MM.1S (cell line): ENCODE data around the gene EIF4E.

Source experiments
- DNase-seq: peaks from one replicate; pipeline ENCODE4 v3.0.0-alpha.2; 2015
- H2AFZ ChIP-seq: fragments of 300-600 bp; sonication (generic); 2 replicates; pipeline ENCODE4 v1.6.0; 2016; ENCODE audit warnings: antibody characterized with exemption, low read length
- H3F3A ChIP-seq: fragments of 300-600 bp; sonication (generic); 2 replicates; pipeline ENCODE4 v1.6.1; 2016; ENCODE audit warnings: mild to moderate bottlenecking, antibody characterized with exemption, low read length, moderate library complexity, mixed read lengths; ENCODE audit not compliant: insufficient read depth
- H3K27ac ChIP-seq: fragments of 300-600 bp; sonication (generic); 2 replicates; pipeline ENCODE4 v1.5.1; 2016; ENCODE audit warnings: mild to moderate bottlenecking, low read length
- H3K27me3 ChIP-seq: fragments of 300-600 bp; sonication (generic); replicated peaks from 2 replicates; pipeline ENCODE4 v1.6.0; 2016; ENCODE audit warnings: low read length; ENCODE audit not compliant: insufficient read depth
- H3K36me3 ChIP-seq: fragments of 300-600 bp; sonication (generic); replicated peaks from 2 replicates; pipeline ENCODE4 v1.6.1; 2016; ENCODE audit warnings: mild to moderate bottlenecking, low read length, mixed read lengths; ENCODE audit not compliant: insufficient read depth
- H3K4me1 ChIP-seq: fragments of 300-600 bp; sonication (generic); 2 replicates; pipeline ENCODE4 v1.6.1; 2016; ENCODE audit warnings: low read length, mixed read lengths
- H3K4me2 ChIP-seq: fragments of 300-600 bp; sonication (generic); 2 replicates; pipeline ENCODE4 v1.6.0; 2016; ENCODE audit warnings: low read depth, low read length
- H3K4me3 ChIP-seq: fragments of 300-600 bp; sonication (generic); 2 replicates; pipeline ENCODE4 v1.5.1; 2016; ENCODE audit warnings: low read length, mixed read lengths
- H3K79me2 ChIP-seq: fragments of 300-600 bp; sonication (generic); 2 replicates; pipeline ENCODE4 v1.6.1; 2016; ENCODE audit warnings: mixed run types, low read length, mixed read lengths
- H3K9ac ChIP-seq: fragments of 300-600 bp; sonication (generic); 2 replicates; pipeline ENCODE4 v1.6.1; 2016; ENCODE audit warnings: low read length, mixed read lengths
- H3K9me2 ChIP-seq: fragments of 300-600 bp; sonication (generic); replicated peaks from 2 replicates; pipeline ENCODE4 v1.6.1; 2016; ENCODE audit warnings: mild to moderate bottlenecking, low read length, mixed read lengths; ENCODE audit not compliant: insufficient read depth
- H3K9me3 ChIP-seq: fragments of 300-600 bp; sonication (generic); replicated peaks from 2 replicates; pipeline ENCODE4 v1.6.1; 2016; ENCODE audit warnings: mild to moderate bottlenecking, low read length, mixed read lengths; ENCODE audit not compliant: insufficient read depth
- H4K20me1 ChIP-seq: fragments of 300-600 bp; sonication (generic); 2 replicates; pipeline ENCODE4 v1.6.1; 2016; ENCODE audit warnings: mild to moderate bottlenecking, low read length, moderate library complexity, mixed read lengths; ENCODE audit not compliant: insufficient read depth
- EZH2 ChIP-seq: fragments of 300-600 bp; sonication (generic); optimal IDR thresholded peaks from 2 replicates; pipeline ENCODE3; 2017; ENCODE audit warnings: low read depth, mild to moderate bottlenecking, antibody characterized with exemption, low read length, mixed read lengths
- EZH2phosphoT487 ChIP-seq: fragments of 300-600 bp; sonication (generic); IDR thresholded peaks from 2 replicates; pipeline ENCODE4 v1.6.1; 2018; ENCODE audit warnings: antibody characterized with exemption, low read length
- TF ChIP-seq, protein P1 (sequence below): fragments of 300-600 bp; sonication (generic); IDR thresholded peaks from 2 replicates; pipeline ENCODE4 v1.5.1; 2016; ENCODE audit warnings: antibody characterized with exemption, low read length, mixed read lengths

EIF4E gene

DNA sequence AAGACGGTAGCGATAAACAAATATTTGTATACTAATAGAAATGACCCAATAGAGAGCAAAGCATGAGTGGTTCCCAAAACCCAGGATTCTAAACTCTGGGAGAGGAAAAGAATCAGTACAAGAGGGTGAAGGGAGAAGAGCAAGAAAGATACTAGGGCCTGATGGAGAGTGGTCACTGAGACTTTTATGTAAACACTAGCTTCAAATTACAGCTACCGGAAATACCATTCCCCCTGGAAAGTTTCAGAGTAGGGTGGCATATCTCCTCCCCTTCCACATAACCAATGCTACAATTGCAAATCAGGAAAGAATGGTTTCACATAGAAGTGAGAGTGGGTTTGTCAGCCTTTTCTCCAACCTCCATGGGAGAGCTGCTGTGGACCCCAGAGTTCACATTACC, 77.1 kb downstream of the EIF4E start:
- no peak overlapping the region for H3K4me3 ChIP-seq
- no peak overlapping the region for H3K9ac ChIP-seq
- H3K9me2 ChIP-seq = no peaks in the 10 kb centered on the region
- no peaks in the 10 kb centered on the region for H3F3A ChIP-seq
- no peaks in the 10 kb centered on the region for H3K9me3 ChIP-seq
- no peaks in the 10 kb centered on the region for H3K36me3 ChIP-seq
- H3K4me2 ChIP-seq = no peak overlapping the region
- H3K27me3 ChIP-seq = no peaks in the 10 kb centered on the region
- H2AFZ ChIP-seq = no peak overlapping the region
- H3K4me1 ChIP-seq = no peaks in the 10 kb centered on the region
- TF ChIP-seq, protein P1, sequence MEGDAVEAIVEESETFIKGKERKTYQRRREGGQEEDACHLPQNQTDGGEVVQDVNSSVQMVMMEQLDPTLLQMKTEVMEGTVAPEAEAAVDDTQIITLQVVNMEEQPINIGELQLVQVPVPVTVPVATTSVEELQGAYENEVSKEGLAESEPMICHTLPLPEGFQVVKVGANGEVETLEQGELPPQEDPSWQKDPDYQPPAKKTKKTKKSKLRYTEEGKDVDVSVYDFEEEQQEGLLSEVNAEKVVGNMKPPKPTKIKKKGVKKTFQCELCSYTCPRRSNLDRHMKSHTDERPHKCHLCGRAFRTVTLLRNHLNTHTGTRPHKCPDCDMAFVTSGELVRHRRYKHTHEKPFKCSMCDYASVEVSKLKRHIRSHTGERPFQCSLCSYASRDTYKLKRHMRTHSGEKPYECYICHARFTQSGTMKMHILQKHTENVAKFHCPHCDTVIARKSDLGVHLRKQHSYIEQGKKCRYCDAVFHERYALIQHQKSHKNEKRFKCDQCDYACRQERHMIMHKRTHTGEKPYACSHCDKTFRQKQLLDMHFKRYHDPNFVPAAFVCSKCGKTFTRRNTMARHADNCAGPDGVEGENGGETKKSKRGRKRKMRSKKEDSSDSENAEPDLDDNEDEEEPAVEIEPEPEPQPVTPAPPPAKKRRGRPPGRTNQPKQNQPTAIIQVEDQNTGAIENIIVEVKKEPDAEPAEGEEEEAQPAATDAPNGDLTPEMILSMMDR = no peak
- TF ChIP-seq EZH2 (no peak), EZH2phosphoT487 (no peak)
- no peak overlapping the region for H3K27ac ChIP-seq
- no peaks in the 10 kb centered on the region for H4K20me1 ChIP-seq
- H3K79me2 ChIP-seq = no peaks in the 10 kb centered on the region
- no peak for DNase-seq

DNA sequence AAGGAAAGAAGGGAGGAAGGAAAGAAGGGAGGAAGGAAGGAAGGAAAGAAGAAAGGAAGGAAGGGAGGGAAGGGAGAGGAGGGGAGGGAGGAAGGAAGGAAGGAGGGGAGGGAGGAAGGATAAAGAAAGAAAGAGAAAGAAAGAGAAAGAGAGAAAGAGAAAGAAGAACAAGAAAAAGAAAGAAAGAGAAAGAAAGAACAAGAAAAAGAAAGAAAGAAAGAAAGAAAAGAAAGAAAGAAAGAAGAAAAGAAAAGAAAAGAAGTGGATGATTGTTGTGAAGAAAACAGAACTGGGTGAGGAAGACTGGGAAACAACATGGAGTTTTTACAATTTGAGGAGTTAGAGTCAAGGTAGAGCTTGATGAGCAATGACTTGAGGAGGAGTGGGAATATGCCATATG, 78.0 kb downstream of the EIF4E start:
- H3K4me3 ChIP-seq = no peak overlapping the region
- H3K4me1 ChIP-seq = no peaks in the 10 kb centered on the region
- H3K9ac ChIP-seq = no peak overlapping the region
- H3K9me3 ChIP-seq = no peaks in the 10 kb centered on the region
- H2AFZ ChIP-seq = no peak overlapping the region
- DNase-seq = no peak
- no peaks in the 10 kb centered on the region for H3F3A ChIP-seq
- H3K4me2 ChIP-seq = no peak overlapping the region
- no peak overlapping the region for H3K27ac ChIP-seq
- H3K9me2 ChIP-seq = no peaks in the 10 kb centered on the region
- TF ChIP-seq EZH2phosphoT487 = no peak
- TF ChIP-seq EZH2 = no peak
- TF ChIP-seq, protein P1 = no peak
- H3K27me3 ChIP-seq = no peaks in the 10 kb centered on the region
- no peaks in the 10 kb centered on the region for H4K20me1 ChIP-seq
- no peaks in the 10 kb centered on the region for H3K36me3 ChIP-seq
- H3K79me2 ChIP-seq = no peaks in the 10 kb centered on the region

DNA sequence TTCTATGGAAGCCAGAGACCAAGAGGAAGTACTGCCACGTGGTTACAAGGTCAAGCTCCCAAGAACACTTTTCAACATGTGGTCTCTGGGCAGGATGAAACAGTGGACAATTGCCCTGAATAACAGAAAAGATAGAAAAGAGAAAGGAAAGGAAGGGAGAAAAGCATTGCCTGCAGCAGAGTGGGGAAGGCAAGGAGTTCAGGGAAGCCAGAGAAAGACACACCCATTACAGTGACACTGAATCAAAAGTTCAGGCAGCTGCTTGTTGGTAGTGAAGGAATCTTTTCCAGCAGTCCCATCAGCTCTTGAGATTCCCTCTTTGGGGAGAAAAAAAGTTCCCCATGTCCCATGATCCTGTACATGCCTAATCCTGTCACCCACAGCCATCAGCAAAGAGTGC, 80.5 kb downstream of the EIF4E start:
- Histone ChIP-seq H3K9me3 (no peaks in the 10 kb centered on the region), H3K9ac (no peak overlapping the region), H3K27ac (no peak overlapping the region), H3K79me2 (no peaks in the 10 kb centered on the region), H3K4me1 (no peaks in the 10 kb centered on the region), H3K4me3 (no peak overlapping the region), H3K9me2 (no peaks in the 10 kb centered on the region), H3K4me2 (no peak overlapping the region), H3K36me3 (no peaks in the 10 kb centered on the region), H3K27me3 (no peaks in the 10 kb centered on the region), H2AFZ (no peak overlapping the region), H3F3A (no peaks in the 10 kb centered on the region), H4K20me1 (no peaks in the 10 kb centered on the region)
- DNase-seq = no peak
- TF ChIP-seq, protein P1 = no peak
- no peak for TF ChIP-seq EZH2phosphoT487
- TF ChIP-seq EZH2 = no peak
